ENCODE results near the gene ENTREP3. TPM values are rescaled to one million over a fixed set of nuclear protein-coding genes. Genes with fewer than 3 reads are reported as not detected.

ENTREP3 gene
- total RNA-seq, 2 experiments from 2014 or later: 29.7 to 34.8 TPM

DNA sequence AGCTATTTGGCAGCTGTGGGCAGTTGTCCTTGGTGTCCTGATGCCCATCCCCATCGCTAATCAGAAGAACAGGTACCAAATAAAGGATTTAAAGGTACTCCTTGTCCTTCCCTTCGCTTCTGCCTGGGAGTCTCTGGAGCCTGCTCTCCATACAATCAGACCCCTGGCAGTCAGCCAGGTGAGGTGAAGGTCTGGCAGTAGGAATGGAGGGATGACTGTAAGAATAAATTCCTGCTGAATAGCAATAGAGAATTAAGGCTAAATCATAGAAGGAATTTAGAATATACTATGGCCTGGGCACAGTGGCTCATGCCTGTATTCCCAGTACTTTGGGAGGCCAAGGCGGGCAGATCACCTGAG is 56.8 kb downstream of the ENTREP3 start:
- intact Hi-C loops (cut with DNase I, micrococcal nuclease): no loop called here
- DNase-seq (no peak), ATAC-seq (no peak)
- Mint-ChIP-seq H3K9me3 (ENCODE audit: low read depth) (no peaks in the 10 kb centered on the region), H3K4me3 (no peak overlapping the region), H3K27ac (no peak overlapping the region), H3K4me1 (peaks cover 16% of the 10 kb centered on the region), H3K36me3 (ENCODE audit: low read depth) (peaks cover 9% of the 10 kb centered on the region), H3K27me3 (no peaks in the 10 kb centered on the region)
- POLR2A ChIA-PET: no interaction called here
- CTCF ChIA-PET: interaction anchor here (0.6 to 1.1 kb wide), 3 partner anchors 9 to 715 kb away, joined by 3 to 6 read pairs (median 3); partner anchors contain the start of gene THBS3

DNA sequence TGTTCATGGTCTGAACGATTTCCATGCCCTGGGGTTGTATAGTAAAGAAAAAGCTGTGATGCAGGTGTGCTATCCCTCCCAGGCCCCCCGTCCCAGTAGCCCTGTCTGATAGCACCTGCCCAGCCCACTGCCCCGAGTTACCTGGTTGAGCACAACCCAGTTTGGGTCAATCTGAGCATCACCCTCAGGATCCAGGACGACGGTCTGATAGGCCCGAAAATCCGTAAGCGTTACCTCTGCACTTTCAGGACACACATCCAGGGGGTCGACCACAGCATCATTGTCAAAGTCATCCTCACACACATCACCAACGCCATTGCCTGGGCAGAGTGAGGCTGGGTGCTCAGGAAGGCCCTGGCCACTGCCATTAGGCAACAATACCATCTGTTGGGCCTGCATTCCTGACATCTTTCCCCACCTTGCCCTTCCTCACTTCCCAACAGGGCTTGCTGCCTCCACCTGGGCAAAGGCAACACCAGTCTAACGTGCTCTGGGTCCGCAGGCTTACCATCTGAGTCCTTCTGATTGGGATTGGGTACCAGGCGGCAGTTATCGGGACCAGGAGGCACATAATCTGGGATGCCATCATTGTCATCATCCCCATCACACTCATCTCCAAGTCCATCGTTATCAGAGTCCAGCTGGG is 57.3 kb downstream of the ENTREP3 start:
- intact Hi-C loops (cut with DNase I, micrococcal nuclease): no loop called here
- Mint-ChIP-seq H3K27ac (no peak overlapping the region), H3K36me3 (ENCODE audit: low read depth) (peaks cover 9% of the 10 kb centered on the region)

More for the DNA sequence above, 57.3 kb downstream of the ENTREP3 start:
- Mint-ChIP-seq H3K4me3 (no peak overlapping the region), H3K4me1 (peaks cover 20% of the 10 kb centered on the region), H3K27me3 (no peaks in the 10 kb centered on the region), H3K9me3 (ENCODE audit: low read depth) (no peaks in the 10 kb centered on the region)
- CTCF ChIA-PET: interaction anchor here (0.6 to 1.1 kb wide), 3 partner anchors 9 to 715 kb away, joined by 3 to 6 read pairs (median 3); partner anchors contain the start of gene THBS3
- ATAC-seq: no peak
- POLR2A ChIA-PET: no interaction called here
- no peak for DNase-seq

Other genes starting within 250 kb of the ENTREP3 start
- under 1 TPM; 0.46 to 0.67 TPM for gene DCST2, start 221.7 kb downstream of the ENTREP3 start, total RNA-seq
- not detected for gene DCST1, start 221.7 kb downstream of the ENTREP3 start, total RNA-seq
- 10 to 100 TPM; 42.4 to 48.8 TPM for gene ADAM15, start 204.2 kb downstream of the ENTREP3 start, total RNA-seq
- 1 to 10 TPM; 6.3 to 6.5 TPM for gene EFNA4, start 191.7 kb downstream of the ENTREP3 start, total RNA-seq
- gene EFNA3, start 176.6 kb downstream of the ENTREP3 start, total RNA-seq: 1 to 10 TPM; 5.1 to 6.9 TPM
- gene EFNA1, start 127.6 kb downstream of the ENTREP3 start, total RNA-seq: 1 to 10 TPM in 1 of 2 experiments, under 1 TPM in 1; 0.82 to 1.1 TPM
- gene SLC50A1, start 119.6 kb downstream of the ENTREP3 start, total RNA-seq: 10 to 100 TPM; 50.2 to 58.0 TPM
- 10 to 100 TPM; 29.8 to 34.3 TPM for gene DPM3, start 115.0 kb downstream of the ENTREP3 start, total RNA-seq
- 100 to 1,000 TPM; 125 to 300 TPM for gene KRTCAP2, start 82.2 kb downstream of the ENTREP3 start, total RNA-seq
- 1 to 10 TPM; 6.3 to 6.9 TPM for gene TRIM46, start 81.6 kb downstream of the ENTREP3 start, total RNA-seq
- gene THBS3, start 47.6 kb downstream of the ENTREP3 start, total RNA-seq: 10 to 100 TPM; 12.8 to 13.7 TPM
- gene MTX1, start 46.8 kb downstream of the ENTREP3 start, total RNA-seq: 10 to 100 TPM; 52.8 to 52.9 TPM
- gene SCAMP3, start 6.9 kb upstream of the ENTREP3 start, total RNA-seq: 10 to 100 TPM; 82.0 to 95.5 TPM
- 10 to 100 TPM; 81.4 to 86.6 TPM for gene CLK2, start 18.0 kb upstream of the ENTREP3 start, total RNA-seq
- 1 to 10 TPM; 1.9 to 2.3 TPM for gene HCN3, start 22.0 kb upstream of the ENTREP3 start, total RNA-seq
- gene PKLR, start 46.0 kb upstream of the ENTREP3 start, total RNA-seq: not detected
- 100 to 1,000 TPM; 255 to 354 TPM for gene FDPS, start 53.4 kb upstream of the ENTREP3 start, total RNA-seq
- gene RUSC1, start 65.4 kb upstream of the ENTREP3 start, total RNA-seq: 10 to 100 TPM; 21.3 to 22.2 TPM